Measurements from ENCODE around the gene NRP2.

DNA sequence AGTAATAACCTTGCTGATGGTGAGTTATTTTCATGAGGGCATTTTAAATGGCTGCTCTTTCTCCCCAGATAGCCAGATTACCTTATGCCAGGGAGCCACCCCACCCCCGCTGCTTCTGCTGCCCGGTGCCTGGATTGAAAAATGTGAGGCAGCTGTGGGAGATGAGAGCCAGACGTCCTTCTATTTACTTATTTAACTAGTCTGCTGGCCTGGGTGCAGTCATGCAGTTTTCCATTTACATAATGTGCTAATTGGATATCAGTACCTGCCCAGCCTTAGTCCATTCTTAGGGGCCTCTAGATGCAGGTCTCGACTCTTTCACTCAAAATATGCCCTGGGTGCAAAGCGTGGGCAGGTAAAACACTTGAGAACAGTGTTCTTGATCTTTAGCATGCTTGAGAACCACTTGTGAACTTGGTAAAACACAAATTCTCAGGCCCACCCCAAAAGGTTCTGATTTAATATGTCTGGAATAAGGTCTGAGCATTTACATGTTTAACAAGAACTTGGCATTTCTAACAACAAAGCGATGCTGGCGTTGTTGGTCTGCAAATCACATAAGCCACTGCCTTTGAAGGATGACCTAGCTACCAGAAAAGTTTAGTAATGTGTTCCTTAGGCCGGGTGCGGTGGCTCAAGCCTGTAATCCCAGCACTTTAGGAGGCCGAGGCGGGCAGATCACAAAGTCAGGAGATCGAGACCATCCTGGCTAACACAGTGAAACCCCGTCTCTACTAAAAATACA, 154.3 kb downstream of the NRP2 start:
- TF ChIP-seq, protein P1, sequence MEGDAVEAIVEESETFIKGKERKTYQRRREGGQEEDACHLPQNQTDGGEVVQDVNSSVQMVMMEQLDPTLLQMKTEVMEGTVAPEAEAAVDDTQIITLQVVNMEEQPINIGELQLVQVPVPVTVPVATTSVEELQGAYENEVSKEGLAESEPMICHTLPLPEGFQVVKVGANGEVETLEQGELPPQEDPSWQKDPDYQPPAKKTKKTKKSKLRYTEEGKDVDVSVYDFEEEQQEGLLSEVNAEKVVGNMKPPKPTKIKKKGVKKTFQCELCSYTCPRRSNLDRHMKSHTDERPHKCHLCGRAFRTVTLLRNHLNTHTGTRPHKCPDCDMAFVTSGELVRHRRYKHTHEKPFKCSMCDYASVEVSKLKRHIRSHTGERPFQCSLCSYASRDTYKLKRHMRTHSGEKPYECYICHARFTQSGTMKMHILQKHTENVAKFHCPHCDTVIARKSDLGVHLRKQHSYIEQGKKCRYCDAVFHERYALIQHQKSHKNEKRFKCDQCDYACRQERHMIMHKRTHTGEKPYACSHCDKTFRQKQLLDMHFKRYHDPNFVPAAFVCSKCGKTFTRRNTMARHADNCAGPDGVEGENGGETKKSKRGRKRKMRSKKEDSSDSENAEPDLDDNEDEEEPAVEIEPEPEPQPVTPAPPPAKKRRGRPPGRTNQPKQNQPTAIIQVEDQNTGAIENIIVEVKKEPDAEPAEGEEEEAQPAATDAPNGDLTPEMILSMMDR (IDR thresholded peaks at IDR 0.05), result no peak
- TF ChIP-seq POLR2AphosphoS5 (IDR thresholded peaks at IDR 0.05), result no peak
